HG03521 (cell line): ENCODE results near the gene RUFY1.
A peak's percentile ranks its signal among the peaks of the same experiment; 100 is the strongest.

Source experiments
- ATAC-seq: cut with Tn5 transposase; IDR thresholded peaks from one replicate; pipeline ENCODE4 v1.9.1; 2021; ENCODE audit warnings: mild to moderate bottlenecking, moderate library complexity; ENCODE audit not compliant: unreplicated experiment

The RUFY1 gene

GRCh38 chr5:179657302-179658178, 107.2 kb downstream of the RUFY1 start:
- peak; percentile 93 for ATAC-seq

GRCh38 chr5:179658179-179658856, 108.0 kb downstream of the RUFY1 start:
- peak; percentile 60 for ATAC-seq
